Hematopoietic multipotent progenitor cell treated with erythropoietin and hydrocortisone succinate and interleukin-3 and kit ligand, for 4 days (in vitro differentiated cells): ENCODE measurements around the gene PMPCA.
A peak's percentile ranks its signal among the peaks of the same experiment; 100 is the strongest.

Experiments used
- DNase-seq: peaks from one replicate; pipeline ENCODE4 v3.0.0-alpha.2; 2015

Gene PMPCA

DNA sequence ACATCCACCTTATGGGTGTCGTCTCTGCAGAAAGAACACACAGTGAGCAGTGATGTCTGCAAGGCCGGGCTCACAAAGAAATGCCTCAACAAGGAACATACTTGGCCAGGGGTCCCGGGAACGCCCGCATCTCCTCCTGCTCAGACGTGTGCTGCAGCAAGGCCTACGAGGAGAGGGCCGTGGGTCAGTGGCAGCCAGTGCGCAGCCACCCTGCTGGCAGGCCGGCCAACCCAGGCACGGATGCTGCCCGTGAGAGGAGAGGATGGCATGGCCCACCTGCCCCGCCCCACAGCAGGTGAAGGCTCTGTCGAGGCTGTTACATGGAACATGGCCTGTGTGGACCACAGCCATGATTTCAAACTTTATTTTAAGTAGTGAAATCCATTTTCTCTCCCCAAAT lies 53.1 kb downstream of the PMPCA start:
- no peak for DNase-seq

DNA sequence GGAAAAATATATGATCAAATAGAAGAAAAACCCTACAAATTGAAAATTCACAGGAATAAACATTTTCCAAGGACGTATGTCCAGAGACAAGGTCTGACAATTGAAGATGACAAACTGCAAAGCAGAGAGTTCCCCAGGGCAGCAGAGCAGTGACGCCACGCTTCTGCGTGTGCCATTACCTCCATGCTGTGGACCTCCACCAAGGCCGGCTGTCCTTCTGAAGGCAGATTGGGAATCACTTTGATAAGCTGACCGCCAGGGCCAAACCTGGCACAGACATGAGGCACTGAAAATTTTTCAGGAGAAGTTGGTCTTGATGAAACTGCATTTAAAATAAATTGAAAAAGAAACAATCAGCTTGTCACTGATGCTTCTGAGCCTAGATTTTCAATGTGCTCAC lies 53.8 kb downstream of the PMPCA start:
- DNase-seq, result no peak

DNA sequence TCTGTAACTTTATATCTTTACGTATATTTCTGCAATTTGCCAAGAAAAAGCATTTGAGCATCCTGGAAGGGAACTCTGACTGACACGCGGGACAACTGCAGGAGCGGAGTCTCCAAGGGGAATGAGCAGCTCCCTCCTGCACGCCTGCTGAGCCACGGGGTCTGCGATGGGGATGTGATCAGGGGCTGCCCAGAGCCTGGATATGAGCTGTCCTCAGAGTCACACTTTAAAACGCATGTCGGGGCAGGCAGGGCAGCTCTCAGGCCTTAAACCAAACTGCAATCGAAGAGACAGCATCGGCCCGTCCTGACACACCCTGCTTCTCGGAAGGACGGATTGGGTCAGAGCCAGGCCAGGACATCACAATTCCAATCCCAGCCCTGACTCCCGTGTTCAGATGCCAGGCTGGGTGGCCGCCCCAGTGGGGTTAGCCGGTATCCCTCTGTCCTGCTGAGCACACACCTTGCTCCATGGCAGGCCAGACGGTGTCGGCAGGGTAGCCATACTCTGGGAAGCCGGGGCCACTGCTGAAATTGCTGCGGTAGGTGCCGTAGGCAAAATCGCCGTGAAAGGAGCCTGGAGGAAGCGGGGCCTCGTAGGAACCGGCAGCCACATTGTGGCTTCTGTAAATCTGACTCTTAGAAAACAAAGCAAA lies 55.2 kb downstream of the PMPCA start:
- DNase-seq, result no peak

DNA sequence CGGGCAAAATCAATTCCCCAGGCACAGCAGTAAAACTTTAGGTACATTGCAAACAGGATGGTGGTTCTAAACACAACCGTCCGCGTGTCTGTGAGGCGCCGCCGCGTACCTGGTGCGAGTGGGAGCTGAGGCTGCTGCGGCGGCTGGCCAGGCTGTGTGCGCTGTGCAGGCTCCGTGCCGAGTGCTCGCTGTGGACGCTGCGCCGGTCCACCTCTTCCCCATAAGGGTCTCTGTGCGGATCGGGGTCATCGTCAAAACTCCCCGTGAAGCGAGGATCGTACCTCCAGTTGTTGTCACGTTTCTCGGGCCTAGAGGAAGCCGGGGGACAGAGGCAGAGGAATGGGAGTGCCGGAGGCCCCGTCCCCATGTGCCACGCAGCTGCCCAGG lies 55.7 kb downstream of the PMPCA start:
- no peak for DNase-seq

DNA sequence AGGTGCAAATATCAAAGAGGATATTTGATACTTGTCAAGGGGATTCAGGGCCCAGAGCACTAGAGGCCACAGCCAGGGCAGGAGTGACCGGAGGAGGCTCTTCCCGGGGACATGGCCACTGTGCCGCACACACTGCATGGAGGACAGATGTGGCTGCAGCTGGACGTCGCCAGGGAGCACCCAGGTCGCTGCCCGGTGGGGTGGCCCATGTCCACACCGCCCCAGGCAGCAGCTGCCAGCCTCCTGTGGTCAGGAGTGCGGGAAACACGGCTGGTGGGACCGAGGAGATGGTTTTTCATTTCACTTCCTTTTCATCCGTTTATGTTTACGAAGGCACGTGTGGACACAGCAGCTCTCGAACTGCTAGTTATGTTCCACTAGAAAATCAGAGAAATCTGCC lies 57.3 kb downstream of the PMPCA start:
- DNase-seq, result no peak

DNA sequence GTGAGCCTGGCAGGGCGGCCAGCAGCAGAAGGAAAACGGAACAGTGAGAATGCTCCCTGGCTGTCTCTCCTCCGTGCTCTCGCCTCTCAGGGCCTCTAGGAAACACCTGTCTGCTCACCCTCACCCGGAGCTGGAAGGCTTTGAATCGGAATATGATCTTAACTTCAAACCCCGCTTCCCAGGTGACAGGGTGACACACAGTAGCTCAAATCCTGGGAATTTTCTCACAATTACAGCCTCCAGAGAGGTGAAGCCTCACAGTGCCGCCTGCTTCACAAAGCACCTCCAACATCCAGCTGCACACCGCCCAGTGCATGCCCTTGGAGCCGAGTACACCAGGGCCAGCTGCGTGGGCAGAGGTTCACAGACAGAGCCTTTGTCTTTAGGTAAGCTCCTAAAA lies 59.9 kb downstream of the PMPCA start:
- no peak for DNase-seq

DNA sequence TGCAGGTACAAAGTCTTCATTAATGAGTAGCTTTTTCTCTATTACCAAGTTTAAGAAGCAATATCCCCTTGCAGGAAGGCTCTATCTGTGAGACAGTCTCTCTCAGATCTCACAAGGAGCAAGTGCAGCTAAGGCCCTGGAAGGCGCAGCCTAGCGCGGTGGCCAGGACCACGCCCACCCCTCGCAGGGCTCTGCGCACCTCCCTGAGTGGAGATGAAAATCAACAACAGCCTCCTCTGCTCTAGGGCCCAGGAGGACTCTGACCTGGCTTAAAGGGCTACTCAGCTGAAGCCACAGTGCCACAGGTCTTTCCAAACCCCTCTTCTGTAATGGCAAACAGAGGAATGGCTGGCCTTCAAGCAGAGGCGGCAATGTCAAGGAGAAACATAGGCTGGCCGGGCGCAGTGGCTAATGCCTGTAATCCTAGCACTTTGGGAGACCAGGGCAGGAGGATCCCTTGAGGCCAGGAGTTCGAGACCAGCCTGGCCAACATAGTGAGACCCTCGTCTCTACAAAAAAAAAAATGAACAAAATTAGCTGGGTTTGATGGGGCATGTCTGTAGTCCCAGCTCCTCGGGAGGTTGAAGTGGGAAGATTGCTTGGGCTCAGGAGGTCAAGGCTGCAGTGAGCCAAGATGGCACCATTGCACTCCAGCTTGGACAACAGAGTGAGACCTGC lies 60.5 kb downstream of the PMPCA start:
- peak; percentile 15 for DNase-seq

DNA sequence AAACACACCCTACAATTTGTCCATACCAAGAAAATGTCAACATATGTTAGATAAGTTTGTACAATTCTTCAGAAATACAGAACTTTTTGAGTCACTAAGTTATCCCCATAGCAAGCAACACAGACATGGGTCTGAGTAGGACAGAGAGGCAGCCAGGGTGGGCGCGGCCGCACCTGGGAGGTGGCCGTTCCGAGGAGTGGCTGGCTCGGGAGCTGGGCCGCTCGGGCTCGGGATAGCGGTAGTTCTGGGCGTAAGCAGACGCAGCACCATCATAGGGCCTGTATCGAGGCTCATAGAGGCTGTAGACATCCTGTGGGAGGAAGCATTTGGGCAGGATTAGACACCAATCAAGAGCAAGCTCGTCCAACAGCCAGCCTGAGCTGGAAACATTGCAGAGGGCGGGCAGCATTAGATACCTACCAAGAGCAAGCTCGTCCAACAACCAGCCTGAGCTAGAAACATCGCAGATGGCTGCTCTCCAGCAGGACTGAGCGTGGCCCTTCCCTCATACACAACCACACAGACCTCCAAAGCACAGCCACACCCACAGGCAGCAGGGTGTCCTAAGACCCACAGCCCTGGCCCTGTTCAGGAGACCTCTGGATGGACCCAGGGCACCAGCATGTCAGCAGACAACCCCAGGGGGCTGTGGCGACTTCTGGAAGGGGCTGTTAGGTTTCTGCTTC lies 61.5 kb downstream of the PMPCA start:
- no peak for DNase-seq

DNA sequence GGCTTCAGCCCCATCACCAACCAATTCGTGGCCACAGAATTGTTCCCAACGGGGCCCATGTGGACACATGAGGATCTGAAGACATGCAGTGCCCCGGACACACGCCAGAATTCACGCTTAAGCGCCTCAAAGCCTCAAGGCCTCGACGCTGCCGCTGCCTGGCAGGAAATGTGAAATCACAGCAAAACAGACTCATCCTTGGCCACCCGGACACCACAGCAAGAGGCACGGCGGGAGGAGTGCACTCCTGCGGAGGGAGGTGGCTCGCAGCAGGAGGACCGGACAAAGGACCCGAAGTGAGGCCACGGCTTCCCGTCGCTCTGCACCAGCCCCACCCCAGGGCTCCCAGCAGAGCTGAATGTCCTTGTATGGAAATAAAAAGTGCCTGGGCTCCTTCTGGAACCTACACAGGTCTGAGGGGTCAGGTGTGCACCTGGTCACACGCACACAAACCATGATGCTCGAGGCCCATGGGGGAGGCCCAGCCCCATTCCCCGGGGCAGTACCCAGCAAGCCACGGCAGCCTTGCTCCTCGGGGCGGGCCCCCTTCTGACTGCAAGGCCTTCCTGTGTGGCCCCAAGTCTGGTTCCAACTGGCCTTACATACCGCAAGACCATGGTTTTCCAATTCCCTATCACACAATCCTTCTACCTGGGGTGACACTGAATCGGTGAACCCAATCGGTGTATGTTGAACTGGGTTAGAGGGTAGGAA lies 62.3 kb downstream of the PMPCA start:
- DNase-seq, result no peak

DNA sequence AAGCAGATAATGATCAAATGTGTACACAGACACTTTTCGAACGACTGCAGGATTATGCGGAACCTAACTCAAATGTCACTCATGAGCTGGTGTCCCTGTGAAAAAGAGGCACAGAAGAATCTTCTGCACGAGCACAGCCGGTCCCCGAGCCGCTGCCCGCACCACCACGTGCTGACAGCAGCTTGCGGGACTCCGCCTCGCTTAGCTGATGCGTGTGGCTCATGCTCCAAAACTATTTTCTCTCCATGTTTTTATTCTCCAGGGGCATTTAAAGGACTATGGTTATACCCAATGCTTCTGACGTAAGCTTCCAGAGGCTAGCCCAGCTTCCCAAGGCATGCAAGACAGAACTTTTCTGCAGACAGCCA lies 62.9 kb downstream of the PMPCA start:
- no peak for DNase-seq
